Breast epithelium (tissue), 4 donors: ENCODE results near the gene PCSK5. TPM values are rescaled to one million over a fixed set of nuclear protein-coding genes. Genes with fewer than 3 reads are reported as not detected.

Experiments
- DNase-seq, 2 donors: peaks; one replicate each; pipeline ENCODE4 v3.0.0-alpha.2; 2019; ENCODE audit warnings: low spot score in 2 of 2
- H3K27ac ChIP-seq, 2 donors: fragments of 200-600 bp; sonication (generic) in 1 of 2; one replicate each; pipeline ENCODE4 v1.5.1; 2016 to 2019; ENCODE audit warnings: mild to moderate bottlenecking in 1 of 2
- H3K27me3 ChIP-seq, 2 donors: fragments of 200-600 bp; sonication (generic) in 1 of 2; one replicate each; pipeline versions ENCODE4 v1.5.1 to v1.6.0; 2017 to 2019; ENCODE audit warnings: control low read depth in 1 of 2, mild to moderate bottlenecking in 1 of 2
- H3K36me3 ChIP-seq: fragments of 200-600 bp; one replicate; pipeline ENCODE4 v1.5.1; 2019
- H3K4me1 ChIP-seq, 2 donors: fragments of 200-600 bp; sonication (generic); one replicate each; pipeline ENCODE4 v1.5.1; 2016 to 2019; ENCODE audit warnings: control low read depth in 1 of 2
- H3K4me3 ChIP-seq, 3 donors: fragments of 200-600 bp; sonication (generic); 1 replicate in 2 of 3; 2 replicates in 1 of 3; pipeline ENCODE4 v1.5.1; 2016 to 2019; ENCODE audit warnings: mild to moderate bottlenecking in 3 of 3, moderate library complexity in 2 of 3
- H3K9me3 ChIP-seq, 2 donors: fragments of 200-600 bp; sonication (generic) in 1 of 2; one replicate each; pipeline ENCODE4 v1.5.1; 2016 to 2019; ENCODE audit warnings: control low read depth in 1 of 2
- CTCF ChIP-seq, 3 donors: fragments of 450-650 bp; IDR thresholded peaks; one replicate each; pipeline ENCODE4 v1.5.1; 2016 to 2017; ENCODE audit warnings: antibody characterized with exemption in 3 of 3, mild to moderate bottlenecking in 3 of 3, moderate library complexity in 3 of 3
- POLR2A ChIP-seq: fragments of 450-650 bp; IDR thresholded peaks from one replicate; pipeline ENCODE4 v1.6.1; 2016; ENCODE audit warnings: antibody characterized with exemption, mild to moderate bottlenecking, moderate library complexity
- POLR2AphosphoS5 ChIP-seq, 3 donors: sonication (generic); formaldehyde crosslinking; IDR thresholded peaks; one replicate each; pipeline ENCODE4 v1.6.1; 2017; ENCODE audit warnings: antibody characterized with exemption in 3 of 3
- intact Hi-C: fragments of 100-400 bp; cut with DNase I; formaldehyde crosslinking; loops from one replicate; pipeline ENCODE4 v1.15.1; 2023; ENCODE audit warnings: low total_unique reads
- total RNA-seq, 3 donors: library from RNA; depleted of rRNA; stranded (reverse); fragments of >200 nt; gene quantifications; one replicate each; pipeline ENCODE4 v1.1.0, GENCODE V29; 2016

Gene PCSK5
- total RNA-seq, 3 donors from 2014 or later: 12.7 to 21.0 (median 19.0) TPM

DNA sequence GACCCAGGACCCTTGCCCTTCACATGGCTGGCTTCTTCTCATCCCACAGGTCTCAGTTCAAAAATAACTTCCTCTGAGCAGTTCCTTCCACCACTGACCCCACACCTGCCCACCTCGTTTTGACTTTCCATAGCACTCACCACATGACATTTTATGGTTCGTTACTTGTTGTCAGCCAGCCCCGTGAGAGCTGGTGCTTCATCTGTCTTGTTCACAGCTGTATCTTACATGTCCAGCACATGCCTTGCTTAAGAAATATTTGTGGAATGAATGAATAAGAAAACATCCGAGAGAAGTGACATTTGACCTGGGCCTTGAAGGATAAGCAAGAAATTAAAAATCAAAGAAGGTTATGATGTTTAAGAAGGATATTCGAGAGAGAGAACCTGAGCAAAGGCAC is 309.8 kb downstream of the PCSK5 start:
- no peaks in the 10 kb centered on the region for H3K9me3 ChIP-seq
- no peaks in the 10 kb centered on the region for H3K36me3 ChIP-seq
- DNase-seq: no peak
- no peak overlapping the region for H3K27ac ChIP-seq
- intact Hi-C loops: no loop called here
- no peak overlapping the region for H3K4me3 ChIP-seq
- H3K27me3 ChIP-seq: no peaks in the 10 kb centered on the region
- TF ChIP-seq POLR2A: no peak
- TF ChIP-seq CTCF (IDR thresholded peaks at IDR 0.05): no peak
- no peak for TF ChIP-seq POLR2AphosphoS5 (IDR thresholded peaks at IDR 0.05)
- no peaks in the 10 kb centered on the region for H3K4me1 ChIP-seq

DNA sequence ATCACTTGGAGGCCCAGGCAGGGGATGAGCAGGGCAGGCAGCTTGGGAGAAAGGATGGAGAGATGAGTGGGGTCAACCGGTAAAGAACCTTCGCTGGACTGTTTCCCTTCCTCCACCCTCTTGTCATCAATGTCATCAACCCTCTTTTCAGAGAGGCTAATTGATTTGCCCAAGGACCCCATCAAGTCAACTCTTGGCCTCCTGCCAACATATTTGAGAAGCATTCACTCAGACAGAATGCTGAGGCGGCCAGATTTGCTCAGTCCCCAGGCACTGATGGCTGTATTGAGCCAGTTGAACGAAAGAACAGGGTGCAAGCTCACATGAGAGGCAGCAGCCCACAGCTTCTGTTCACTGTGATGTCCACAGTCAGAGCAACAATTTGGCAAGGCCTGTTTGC is 310.3 kb downstream of the PCSK5 start:
- no peaks in the 10 kb centered on the region for H3K4me1 ChIP-seq
- no peak overlapping the region for H3K27ac ChIP-seq
- intact Hi-C loops: no loop called here
- DNase-seq: no peak
- no peaks in the 10 kb centered on the region for H3K36me3 ChIP-seq
- no peak overlapping the region for H3K4me3 ChIP-seq
- no peaks in the 10 kb centered on the region for H3K9me3 ChIP-seq
- no peaks in the 10 kb centered on the region for H3K27me3 ChIP-seq
- TF ChIP-seq POLR2A (no peak), POLR2AphosphoS5 (IDR thresholded peaks at IDR 0.05) (no peak), CTCF (IDR thresholded peaks at IDR 0.05) (no peak)

DNA sequence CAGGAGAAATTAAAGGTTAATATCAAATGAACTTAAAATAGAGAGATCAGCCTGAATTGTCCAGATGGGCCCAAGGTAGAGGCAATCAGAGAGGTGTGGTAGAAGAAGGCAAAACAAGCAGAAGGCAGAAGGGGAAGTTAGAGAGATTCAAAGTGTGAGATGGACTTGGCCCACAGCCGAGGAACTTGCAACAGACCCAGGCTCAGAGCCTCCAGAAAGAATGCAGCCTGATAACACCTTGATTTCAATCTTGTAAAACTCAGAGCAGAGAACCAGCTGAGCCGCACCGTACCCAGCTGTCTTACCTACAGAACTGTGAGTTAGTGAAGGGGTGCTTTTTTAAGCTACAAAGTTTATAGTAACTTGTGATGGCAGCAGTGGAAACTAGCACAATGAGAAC is 312.9 kb downstream of the PCSK5 start:
- TF ChIP-seq POLR2AphosphoS5 (IDR thresholded peaks at IDR 0.05) (no peak), CTCF (IDR thresholded peaks at IDR 0.05) (no peak), POLR2A (no peak)
- Histone ChIP-seq H3K27ac (no peak overlapping the region), H3K27me3 (no peaks in the 10 kb centered on the region), H3K4me1 (no peaks in the 10 kb centered on the region), H3K36me3 (no peaks in the 10 kb centered on the region), H3K4me3 (no peak overlapping the region), H3K9me3 (no peaks in the 10 kb centered on the region)
- intact Hi-C loops: no loop called here
- no peak for DNase-seq

DNA sequence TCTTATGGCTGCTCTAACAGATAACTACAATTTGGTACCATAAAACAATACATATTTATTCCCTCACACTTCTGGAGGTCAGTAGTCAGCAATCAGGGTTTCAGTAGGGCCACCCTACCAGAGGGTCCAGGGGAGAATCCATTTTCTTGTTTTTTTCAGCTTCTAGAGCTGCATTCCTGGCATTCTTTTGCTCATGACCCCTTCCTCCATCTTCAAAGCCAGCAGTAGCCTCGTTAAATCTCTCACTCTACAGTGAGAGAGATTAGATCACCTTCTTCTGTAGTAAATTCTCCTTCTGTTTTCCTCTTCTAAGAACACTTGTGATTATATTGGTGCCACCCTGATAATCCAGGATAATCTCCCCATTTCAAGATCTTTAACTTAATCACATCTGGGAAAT is 316.3 kb downstream of the PCSK5 start:
- H3K36me3 ChIP-seq: no peaks in the 10 kb centered on the region
- no peak overlapping the region for H3K27ac ChIP-seq
- H3K27me3 ChIP-seq: no peaks in the 10 kb centered on the region
- intact Hi-C loops: no loop called here
- H3K4me1 ChIP-seq: no peaks in the 10 kb centered on the region
- no peak overlapping the region for H3K4me3 ChIP-seq
- TF ChIP-seq POLR2A: no peak
- no peak for TF ChIP-seq POLR2AphosphoS5 (IDR thresholded peaks at IDR 0.05)
- TF ChIP-seq CTCF (IDR thresholded peaks at IDR 0.05): no peak
- no peak for DNase-seq
- no peaks in the 10 kb centered on the region for H3K9me3 ChIP-seq

- no peak overlapping the region for H3K27ac ChIP-seq
- H3K27me3 ChIP-seq: no peaks in the 10 kb centered on the region
- no peak overlapping the region for H3K4me3 ChIP-seq
- H3K36me3 ChIP-seq: no peaks in the 10 kb centered on the region
- intact Hi-C loops: no loop called here
- DNase-seq: no peak
- no peaks in the 10 kb centered on the region for H3K4me1 ChIP-seq
- TF ChIP-seq POLR2A: no peak
- no peak for TF ChIP-seq CTCF (IDR thresholded peaks at IDR 0.05)
- no peaks in the 10 kb centered on the region for H3K9me3 ChIP-seq
These were observed 323.3 kb downstream of the PCSK5 start for GRCh38 chr9:76213751-76214150.
